SK-N-MC (cell line): ENCODE measurements around the gene CRMP1.

Experiments used
- DNase-seq: peaks from one replicate; pipeline ENCODE4 v3.0.0-alpha.2; 2011; ENCODE audit warnings: low read depth, low spot score
- H3K27ac ChIP-seq: fragments of 200-600 bp; sonication (generic); 2 replicates; pipeline ENCODE4 v1.5.1; 2016; ENCODE audit warnings: mixed run types
- H3K36me3 ChIP-seq: fragments of 200-600 bp; sonication (generic); 2 replicates; pipeline ENCODE4 v1.6.1; 2017; ENCODE audit warnings: antibody characterized with exemption, low read length, mixed read lengths; ENCODE audit not compliant: insufficient read depth
- H3K4me3 ChIP-seq: fragments of 200-600 bp; sonication (generic); 2 replicates; pipeline ENCODE4 v1.5.1; 2016
- H3K9ac ChIP-seq: fragments of 200-600 bp; sonication (generic); 2 replicates; pipeline ENCODE4 v1.8.0; 2017; ENCODE audit warnings: mixed run types, mixed read lengths; ENCODE audit not compliant: insufficient read length
- H3K9me3 ChIP-seq: fragments of 200-600 bp; sonication (generic); 2 replicates; pipeline ENCODE4 v1.6.1; 2017; ENCODE audit warnings: low read depth, mild to moderate bottlenecking, antibody characterized with exemption, low read length, moderate library complexity, mixed read lengths
- EZH2 ChIP-seq: fragments of 200-600 bp; sonication (generic); IDR thresholded peaks from one replicate; pipeline ENCODE4 v1.6.1; 2017; ENCODE audit warnings: antibody characterized with exemption
- FOXP2 ChIP-seq: optimal IDR thresholded peaks from 2 replicates; pipeline ENCODE3; 2011; ENCODE audit warnings: mild to moderate bottlenecking, moderate library complexity; ENCODE audit not compliant: insufficient read depth; ENCODE audit errors: extremely low read length, control extremely low read depth
- POLR2AphosphoS5 ChIP-seq: IDR thresholded peaks from 2 replicates; pipeline ENCODE4 v1.6.1; 2012; ENCODE audit warnings: mild to moderate bottlenecking, low read depth, low read length, borderline replicate concordance

The CRMP1 gene

GRCh38 chr4:5930456-5930855, 37.6 kb upstream of the CRMP1 start:
- H3K9ac ChIP-seq, result no peak overlapping the region
- no peak overlapping the region for H3K27ac ChIP-seq
- no peak for TF ChIP-seq POLR2AphosphoS5
- no peak for TF ChIP-seq EZH2
- TF ChIP-seq FOXP2, result no peak
- DNase-seq, result no peak
- H3K4me3 ChIP-seq, result no peak overlapping the region
- no peaks in the 10 kb centered on the region for H3K9me3 ChIP-seq
- H3K36me3 ChIP-seq, result no peaks in the 10 kb centered on the region

DNA sequence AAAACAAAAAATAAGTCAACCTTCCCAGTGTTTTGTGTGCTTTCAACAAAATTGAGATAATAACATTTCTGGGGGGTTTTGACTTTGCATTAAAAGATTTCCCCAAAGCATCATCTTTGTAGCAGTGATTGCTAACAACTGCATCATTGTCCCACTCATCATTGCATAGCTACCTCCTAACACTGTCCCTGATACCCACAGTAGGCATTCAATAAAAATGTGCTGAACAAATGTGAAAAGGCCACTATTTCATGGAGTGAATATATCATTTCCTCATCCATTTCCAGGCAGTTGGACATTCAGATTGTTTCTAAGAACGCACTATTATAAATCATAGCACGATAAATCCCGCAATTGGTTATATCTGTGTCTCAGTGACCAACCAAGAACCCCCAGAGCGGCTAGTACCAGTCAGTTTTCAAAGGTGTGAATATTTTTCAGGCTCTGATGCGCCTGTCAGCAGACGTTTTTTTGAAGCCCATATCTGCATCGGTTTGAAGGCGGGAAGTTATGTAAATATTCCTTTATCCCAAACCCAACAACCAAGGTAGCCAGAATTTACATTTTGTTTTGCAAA, 36.0 kb upstream of the CRMP1 start:
- DNase-seq, result no peak

DNA sequence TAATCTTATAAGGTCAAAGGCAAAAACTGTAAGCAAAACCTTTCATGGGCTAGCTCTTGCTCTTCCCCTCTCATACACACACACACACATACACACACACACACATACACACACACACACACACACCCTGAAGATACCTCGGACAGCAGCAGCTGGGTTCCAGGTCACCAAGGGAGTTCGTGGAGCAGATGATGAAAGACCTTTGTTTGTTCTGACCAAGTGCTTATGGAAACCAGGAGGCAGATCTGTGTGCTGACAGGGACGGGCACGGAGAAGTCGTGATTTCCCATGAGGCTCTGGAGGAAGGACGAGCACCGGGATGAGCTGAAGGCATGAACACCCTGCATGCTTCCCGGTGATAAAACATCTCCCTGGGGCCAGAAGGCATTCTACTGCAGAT, 35.4 kb upstream of the CRMP1 start:
- no peak overlapping the region for H3K4me3 ChIP-seq
- H3K27ac ChIP-seq, result no peak overlapping the region

More for the DNA sequence above, 36.0 kb upstream of the CRMP1 start:
- Histone ChIP-seq H3K9ac (no peak overlapping the region), H3K9me3 (no peaks in the 10 kb centered on the region), H3K36me3 (no peaks in the 10 kb centered on the region), H3K27ac (no peak overlapping the region), H3K4me3 (no peak overlapping the region)
- TF ChIP-seq FOXP2 (no peak), POLR2AphosphoS5 (no peak), EZH2 (no peak)

GRCh38 chr4:5927747-5928146, 34.9 kb upstream of the CRMP1 start:
- Histone ChIP-seq H3K9me3 (no peaks in the 10 kb centered on the region), H3K36me3 (no peaks in the 10 kb centered on the region), H3K9ac (no peak overlapping the region), H3K4me3 (no peak overlapping the region), H3K27ac (no peak overlapping the region)
- DNase-seq, result no peak
- TF ChIP-seq EZH2 (no peak), FOXP2 (no peak), POLR2AphosphoS5 (no peak)

More for the DNA sequence above, 35.4 kb upstream of the CRMP1 start:
- no peaks in the 10 kb centered on the region for H3K9me3 ChIP-seq
- no peak for DNase-seq
- no peaks in the 10 kb centered on the region for H3K36me3 ChIP-seq
- TF ChIP-seq EZH2 (no peak), FOXP2 (no peak)
- no peak overlapping the region for H3K9ac ChIP-seq

GRCh38 chr4:5927116-5927515, 34.2 kb upstream of the CRMP1 start:
- Histone ChIP-seq H3K36me3 (no peaks in the 10 kb centered on the region), H3K4me3 (no peak overlapping the region), H3K9ac (no peak overlapping the region), H3K27ac (no peak overlapping the region), H3K9me3 (no peaks in the 10 kb centered on the region)
- TF ChIP-seq EZH2 (no peak), FOXP2 (no peak), POLR2AphosphoS5 (no peak)
- DNase-seq, result no peak

DNA sequence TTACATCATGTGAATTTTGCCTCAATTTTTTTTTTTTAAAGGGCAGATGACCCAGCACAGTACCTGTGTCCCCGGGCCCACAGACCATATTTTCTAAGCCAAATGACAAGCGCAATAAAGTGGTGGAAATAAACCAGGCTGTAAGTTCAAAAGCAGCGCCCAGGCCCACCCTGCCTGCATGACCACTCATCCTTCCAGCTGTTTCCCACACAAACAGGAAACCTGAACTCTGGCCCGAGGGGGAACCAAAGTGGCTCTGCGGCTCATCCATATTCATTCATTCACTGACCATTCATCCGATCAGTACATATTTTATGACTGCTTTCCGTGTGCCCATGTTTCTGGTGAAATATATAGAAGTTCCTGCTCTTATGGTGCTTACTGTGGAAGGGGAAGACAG, 33.7 kb upstream of the CRMP1 start:
- Histone ChIP-seq H3K27ac (no peak overlapping the region), H3K4me3 (no peak overlapping the region), H3K9me3 (no peaks in the 10 kb centered on the region), H3K9ac (no peak overlapping the region), H3K36me3 (no peaks in the 10 kb centered on the region)
- no peak for DNase-seq
- TF ChIP-seq EZH2 (no peak), POLR2AphosphoS5 (no peak), FOXP2 (no peak)

GRCh38 chr4:5925419-5926200, 32.7 kb upstream of the CRMP1 start:
- Histone ChIP-seq H3K27ac (no peak overlapping the region), H3K9me3 (no peaks in the 10 kb centered on the region), H3K36me3 (no peaks in the 10 kb centered on the region), H3K4me3 (no peak overlapping the region), H3K9ac (no peak overlapping the region)
- TF ChIP-seq EZH2, result no peak
- TF ChIP-seq FOXP2, result no peak
- TF ChIP-seq POLR2AphosphoS5, result no peak
- DNase-seq, result no peak

DNA sequence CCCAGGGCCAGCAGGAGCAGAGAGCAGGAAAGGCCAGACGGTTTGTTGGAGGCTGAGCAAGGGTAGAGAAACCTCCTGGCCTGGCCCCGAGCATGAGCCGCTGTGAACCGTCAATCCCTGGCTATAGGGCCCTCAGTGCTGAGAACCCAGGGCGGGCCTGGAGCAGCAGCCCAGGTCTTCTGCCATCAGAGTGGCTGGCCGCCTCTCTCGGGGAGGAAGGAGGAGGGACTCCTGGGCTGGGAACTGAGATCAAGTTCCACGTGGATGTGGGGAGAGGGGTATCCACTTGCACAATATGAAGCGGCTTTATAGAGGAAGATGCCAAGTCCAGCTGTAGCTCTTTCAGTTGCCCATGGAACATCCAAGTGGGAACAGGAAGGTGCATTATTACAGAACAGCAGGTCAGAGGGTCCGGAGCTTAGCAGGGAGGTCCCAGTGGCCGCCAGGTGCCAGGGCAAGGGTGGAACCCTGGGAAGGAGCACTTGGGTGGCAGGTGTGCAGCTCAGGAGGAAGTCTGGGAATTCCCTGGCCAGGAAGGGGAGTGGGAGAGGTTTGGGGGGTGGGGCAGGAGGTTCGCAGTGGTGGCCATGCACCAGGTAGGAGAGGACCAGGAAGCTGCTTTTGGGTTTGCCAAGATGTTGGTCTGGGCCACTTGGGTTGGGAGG, 31.7 kb upstream of the CRMP1 start:
- no peak for DNase-seq
- H3K36me3 ChIP-seq, result no peaks in the 10 kb centered on the region
- no peak overlapping the region for H3K4me3 ChIP-seq
- TF ChIP-seq POLR2AphosphoS5, result no peak
- H3K27ac ChIP-seq, result no peak overlapping the region
- H3K9me3 ChIP-seq, result no peaks in the 10 kb centered on the region
- H3K9ac ChIP-seq, result no peak overlapping the region
